Keratinocyte (primary cell): ENCODE measurements around the gene G3BP2.

ENCODE experiments used
- CTCF ChIP-seq, 3 experiments: IDR thresholded peaks in 1 of 3; conservative IDR thresholded peaks in 1 of 3; optimal IDR thresholded peaks in 1 of 3; 2 replicates in 2 of 3; 3 replicates in 1 of 3; pipeline versions ENCODE3 to v1.5.1; 2011; ENCODE audit warnings: low read length in 3 of 3, mild to moderate bottlenecking in 3 of 3, moderate library complexity in 2 of 3, control low read depth in 1 of 3, inconsistent platforms in 1 of 3; ENCODE audit not compliant: insufficient read depth in 2 of 3; ENCODE audit errors: extremely low read depth in 1 of 3
- EZH2 ChIP-seq: IDR thresholded peaks from one replicate; pipeline ENCODE4 v1.6.1; 2012; ENCODE audit warnings: inconsistent platforms, mild to moderate bottlenecking, low read length, moderate library complexity

GRCh38 chr4:75673959-75674328, 733 bp upstream of the G3BP2 start:
- TF ChIP-seq CTCF (optimal IDR thresholded peaks at IDR 0.05 in 1 of 3, IDR thresholded peaks at IDR 0.05 in 1 of 3, conservative IDR thresholded peaks at IDR 0.05 in 1 of 3; ENCODE audit: extremely low read depth in 1 of 3, insufficient read depth in 2 of 3, low read length in 3 of 3), result no peak
- no peak for TF ChIP-seq EZH2
